SK-N-SH (cell line): ENCODE results near the gene RHOBTB3. TPM values are rescaled to one million over a fixed set of nuclear protein-coding genes. Genes with fewer than 3 reads are reported as not detected.

Experiments
- CTCF ChIA-PET: fragments of 300-600, 350-600 bp; formaldehyde crosslinking; extraction: SDS; loops from one replicate; lab custom pipeline; 2021; lab: Yijun Ruan, JAX
- POLR2A ChIA-PET: fragments of 350-600 bp; sonication (Branson Sonifier 250); formaldehyde crosslinking; extraction: SDS; loops from one replicate; lab custom pipeline; 2020; ENCODE audit warnings: antibody characterized with exemption, inconsistent platforms; lab: Yijun Ruan, JAX
- DNase-seq: peaks from one replicate; pipeline ENCODE4 v3.0.0; 2012
- H2AFZ ChIP-seq: fragments of 200-600 bp; sonication (generic); 2 replicates; pipeline ENCODE4 v1.8.1; 2016; ENCODE audit warnings: antibody characterized with exemption, mild to moderate bottlenecking, low read depth
- H3F3A ChIP-seq: fragments of 200-600 bp; sonication (generic); replicated peaks from 2 replicates; pipeline ENCODE3; 2016; ENCODE audit warnings: antibody characterized with exemption, mild to moderate bottlenecking; ENCODE audit not compliant: insufficient read depth
- H3K27ac ChIP-seq, 2 experiments: fragments of 200-500 bp in 1 of 2; fragments of 200-600 bp in 1 of 2; sonication (Bioruptor generic) in 1 of 2; sonication (generic), shearing (Covaris generic) in 1 of 2; 2 replicates each; pipeline versions ENCODE4 v1.5.1 to v1.6.1; 2014 to 2016; ENCODE audit warnings: low read depth in 2 of 2, inconsistent platforms in 1 of 2, low read length in 1 of 2, mild to moderate bottlenecking in 1 of 2, mixed read lengths in 1 of 2
- H3K27me3 ChIP-seq: fragments of 200-600 bp; sonication (generic), shearing (Covaris generic); 2 replicates; pipeline ENCODE4 v1.6.1; 2016; ENCODE audit warnings: mixed run types; ENCODE audit not compliant: insufficient read depth
- H3K36me3 ChIP-seq, 2 experiments: fragments of 200-500 bp in 1 of 2; fragments of 200-600 bp in 1 of 2; sonication (Bioruptor generic) in 1 of 2; sonication (generic) in 1 of 2; replicated peaks in 1 of 2; 2 replicates each; pipeline versions ENCODE3 to v1.5.1; 2014 to 2016; ENCODE audit warnings: low read length in 1 of 2, mild to moderate bottlenecking in 1 of 2; ENCODE audit not compliant: insufficient read depth in 2 of 2, control insufficient read depth in 1 of 2
- H3K4me1 ChIP-seq, 2 experiments: fragments of 200-500 bp in 1 of 2; fragments of 200-600 bp in 1 of 2; sonication (Bioruptor generic) in 1 of 2; sonication (generic), shearing (Covaris generic) in 1 of 2; 2 replicates each; pipeline versions ENCODE4 v1.5.1 to v1.6.1; 2014 to 2016; ENCODE audit warnings: low read depth in 1 of 2, low read length in 1 of 2, mixed run types in 1 of 2; ENCODE audit not compliant: insufficient read depth in 2 of 2, control insufficient read depth in 1 of 2
- H3K4me2 ChIP-seq: fragments of 200-600 bp; sonication (generic), shearing (Covaris generic); 2 replicates; pipeline ENCODE4 v1.6.1; 2017; ENCODE audit warnings: mixed run types
- H3K4me3 ChIP-seq, 2 experiments: fragments of 200-500 bp in 1 of 2; fragments of 200-600 bp in 1 of 2; sonication (Bioruptor generic) in 1 of 2; sonication (generic), shearing (Covaris generic) in 1 of 2; 2 replicates each; pipeline versions ENCODE4 v1.5.1 to v1.8.1; 2014 to 2016; ENCODE audit warnings: low read depth in 2 of 2, inconsistent platforms in 1 of 2, low read length in 1 of 2, mild to moderate bottlenecking in 1 of 2, mixed read lengths in 1 of 2, moderate library complexity in 1 of 2
- H3K79me2 ChIP-seq: fragments of 200-600 bp; sonication (generic); 2 replicates; pipeline ENCODE4 v1.8.1; 2017; ENCODE audit warnings: mild to moderate bottlenecking; ENCODE audit not compliant: insufficient read depth
- H3K9ac ChIP-seq: fragments of 200-600 bp; sonication (generic); 2 replicates; pipeline ENCODE4 v1.6.1; 2017; ENCODE audit warnings: mixed run types
- H3K9me2 ChIP-seq: fragments of 200-600 bp; sonication (generic); 2 replicates; pipeline ENCODE4 v1.6.1; 2017; ENCODE audit warnings: mixed run types
- H3K9me3 ChIP-seq: fragments of 200-600 bp; sonication (generic); 2 replicates; pipeline ENCODE4 v1.6.1; 2017; ENCODE audit warnings: mixed run types, mild to moderate bottlenecking, moderate library complexity
- H4K20me1 ChIP-seq: fragments of 200-600 bp; sonication (generic); 2 replicates; pipeline ENCODE4 v1.6.1; 2017; ENCODE audit warnings: mild to moderate bottlenecking, mixed run types; ENCODE audit not compliant: insufficient read depth
- CHD2 ChIP-seq: fragments of 150-350 bp; IDR thresholded peaks from 2 replicates; pipeline ENCODE4 v1.6.1; 2018; ENCODE audit warnings: low read length; ENCODE audit not compliant: partially characterized antibody
- ELF1 ChIP-seq: IDR thresholded peaks from 2 replicates; pipeline ENCODE4 v1.4.0; 2012
- EZH2phosphoT487 ChIP-seq: fragments of 200-600 bp; sonication (generic); IDR thresholded peaks from 2 replicates; pipeline ENCODE4 v1.6.1; 2017; ENCODE audit warnings: low read depth, mixed run types, mild to moderate bottlenecking, antibody characterized with exemption, moderate library complexity, borderline replicate concordance
- FOSL2 ChIP-seq: IDR thresholded peaks from 2 replicates; pipeline ENCODE4 v1.4.0; 2012; ENCODE audit warnings: low read depth, mild to moderate bottlenecking, moderate library complexity, borderline replicate concordance
- FOXM1 ChIP-seq: IDR thresholded peaks from 2 replicates; pipeline ENCODE4 v1.4.0; 2012; ENCODE audit warnings: low read depth, mild to moderate bottlenecking
- GABPA ChIP-seq: IDR thresholded peaks from 2 replicates; pipeline ENCODE4 v1.4.0; 2012; ENCODE audit warnings: low read depth, mild to moderate bottlenecking
- MAX ChIP-seq: IDR thresholded peaks from 2 replicates; pipeline ENCODE4 v1.4.0; 2012; ENCODE audit warnings: low read depth
- POLR2AphosphoS5 ChIP-seq: IDR thresholded peaks from 2 replicates; pipeline ENCODE4 v1.6.1; 2012; ENCODE audit warnings: low read depth, low read length
- RAD21 ChIP-seq: IDR thresholded peaks from 2 replicates; pipeline ENCODE4 v1.6.1; 2012; ENCODE audit warnings: mild to moderate bottlenecking, low read length
- RCOR1 ChIP-seq: fragments of 150-350 bp; IDR thresholded peaks from 2 replicates; pipeline ENCODE4 v1.6.1; 2017; ENCODE audit warnings: antibody characterized with exemption, low read length
- RXRA ChIP-seq: IDR thresholded peaks from 2 replicates; pipeline ENCODE4 v1.4.0; 2012; ENCODE audit warnings: low read depth, mild to moderate bottlenecking, borderline replicate concordance
- SIN3A ChIP-seq: IDR thresholded peaks from 2 replicates; pipeline ENCODE4 v1.6.1; 2012; ENCODE audit warnings: low read depth, mild to moderate bottlenecking, low read length, moderate library complexity, borderline replicate concordance
- SMC3 ChIP-seq: IDR thresholded peaks from 2 replicates; pipeline ENCODE4 v1.6.1; 2012; ENCODE audit warnings: low read depth, low read length, improper control_type of control experiment
- TAF1 ChIP-seq: IDR thresholded peaks from 2 replicates; pipeline ENCODE4 v1.6.1; 2012; ENCODE audit warnings: low read depth, mild to moderate bottlenecking, low read length, moderate library complexity, borderline replicate concordance
- TCF12 ChIP-seq: IDR thresholded peaks from 2 replicates; pipeline ENCODE4 v1.4.0; 2012
- TEAD4 ChIP-seq: IDR thresholded peaks from 2 replicates; pipeline ENCODE4 v1.4.0; 2012; ENCODE audit warnings: mild to moderate bottlenecking, borderline replicate concordance; ENCODE audit not compliant: insufficient read depth
- YY1 ChIP-seq: IDR thresholded peaks from 2 replicates; pipeline ENCODE4 v1.4.0; 2012; ENCODE audit warnings: low read depth, mild to moderate bottlenecking
- WGBS: methylation state at CpG from one replicate; pipeline ENCODE4 v1.1.6; 2017; ENCODE audit warnings: low lambda C conversion rate; 5-methylcytosine and 5-hydroxymethylcytosine counted together
- polyA plus RNA-seq, 3 experiments: library from polyadenylated mRNA; depleted of rRNA; stranded (reverse); fragments of >200 nt; gene quantifications; 2 replicates each; pipeline ENCODE4 v1.2.3, GENCODE V29; 2012
- TF ChIP-seq, protein P1 (sequence below): IDR thresholded peaks from 2 replicates; pipeline ENCODE4 v1.6.1; 2012; ENCODE audit warnings: mild to moderate bottlenecking, low read depth, low read length, moderate library complexity
- TF ChIP-seq, protein P2 (sequence below): IDR thresholded peaks from 2 replicates; pipeline ENCODE4; 2012

RHOBTB3 gene
- polyA plus RNA-seq, 1 of the 3 experiments (the other 2 are of a cell fraction), result 59.3 TPM

- no peaks in the 10 kb centered on the region for H3K9me3 ChIP-seq
- peak overlapping the region; percentile 72 for H2AFZ ChIP-seq
- H3F3A ChIP-seq, result peaks cover 6% of the 10 kb centered on the region
- TF ChIP-seq SIN3A (no peak), GABPA (no peak), EZH2phosphoT487 (no peak), YY1 (no peak), RCOR1 (no peak), TEAD4 (no peak), TCF12 (no peak), POLR2AphosphoS5 (no peak), FOXM1 (no peak), RXRA (no peak), TAF1 (no peak), CHD2 (no peak), RAD21 (no peak), MAX (no peak), FOSL2 (no peak), SMC3 (no peak), ELF1 (no peak)
- TF ChIP-seq, protein P1, sequence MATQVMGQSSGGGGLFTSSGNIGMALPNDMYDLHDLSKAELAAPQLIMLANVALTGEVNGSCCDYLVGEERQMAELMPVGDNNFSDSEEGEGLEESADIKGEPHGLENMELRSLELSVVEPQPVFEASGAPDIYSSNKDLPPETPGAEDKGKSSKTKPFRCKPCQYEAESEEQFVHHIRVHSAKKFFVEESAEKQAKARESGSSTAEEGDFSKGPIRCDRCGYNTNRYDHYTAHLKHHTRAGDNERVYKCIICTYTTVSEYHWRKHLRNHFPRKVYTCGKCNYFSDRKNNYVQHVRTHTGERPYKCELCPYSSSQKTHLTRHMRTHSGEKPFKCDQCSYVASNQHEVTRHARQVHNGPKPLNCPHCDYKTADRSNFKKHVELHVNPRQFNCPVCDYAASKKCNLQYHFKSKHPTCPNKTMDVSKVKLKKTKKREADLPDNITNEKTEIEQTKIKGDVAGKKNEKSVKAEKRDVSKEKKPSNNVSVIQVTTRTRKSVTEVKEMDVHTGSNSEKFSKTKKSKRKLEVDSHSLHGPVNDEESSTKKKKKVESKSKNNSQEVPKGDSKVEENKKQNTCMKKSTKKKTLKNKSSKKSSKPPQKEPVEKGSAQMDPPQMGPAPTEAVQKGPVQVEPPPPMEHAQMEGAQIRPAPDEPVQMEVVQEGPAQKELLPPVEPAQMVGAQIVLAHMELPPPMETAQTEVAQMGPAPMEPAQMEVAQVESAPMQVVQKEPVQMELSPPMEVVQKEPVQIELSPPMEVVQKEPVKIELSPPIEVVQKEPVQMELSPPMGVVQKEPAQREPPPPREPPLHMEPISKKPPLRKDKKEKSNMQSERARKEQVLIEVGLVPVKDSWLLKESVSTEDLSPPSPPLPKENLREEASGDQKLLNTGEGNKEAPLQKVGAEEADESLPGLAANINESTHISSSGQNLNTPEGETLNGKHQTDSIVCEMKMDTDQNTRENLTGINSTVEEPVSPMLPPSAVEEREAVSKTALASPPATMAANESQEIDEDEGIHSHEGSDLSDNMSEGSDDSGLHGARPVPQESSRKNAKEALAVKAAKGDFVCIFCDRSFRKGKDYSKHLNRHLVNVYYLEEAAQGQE, result no peak
- TF ChIP-seq, protein P2, sequence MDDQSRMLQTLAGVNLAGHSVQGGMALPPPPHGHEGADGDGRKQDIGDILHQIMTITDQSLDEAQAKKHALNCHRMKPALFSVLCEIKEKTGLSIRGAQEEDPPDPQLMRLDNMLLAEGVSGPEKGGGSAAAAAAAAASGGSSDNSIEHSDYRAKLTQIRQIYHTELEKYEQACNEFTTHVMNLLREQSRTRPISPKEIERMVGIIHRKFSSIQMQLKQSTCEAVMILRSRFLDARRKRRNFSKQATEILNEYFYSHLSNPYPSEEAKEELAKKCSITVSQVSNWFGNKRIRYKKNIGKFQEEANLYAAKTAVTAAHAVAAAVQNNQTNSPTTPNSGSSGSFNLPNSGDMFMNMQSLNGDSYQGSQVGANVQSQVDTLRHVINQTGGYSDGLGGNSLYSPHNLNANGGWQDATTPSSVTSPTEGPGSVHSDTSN, result no peak
- peaks cover 0 to 3% of the 10 kb centered on the region in 2 experiments for H3K36me3 ChIP-seq
- CTCF ChIA-PET, result interaction anchor here (0.9 to 5.5 kb wide), 10 partner anchors 11 to 119 kb away, joined by 3 to 30 read pairs (median 5); partner anchors contain the start of gene RFESD
- no peak for DNase-seq
- peak overlapping the region; percentile 82 for H3K4me2 ChIP-seq
- H3K9me2 ChIP-seq, result no peaks in the 10 kb centered on the region
- H3K27ac ChIP-seq, result peak overlapping the region; percentile 77 to 97
- peak overlapping the region; percentile 80 to 98 for H3K4me3 ChIP-seq
- H4K20me1 ChIP-seq, result no peaks in the 10 kb centered on the region
- POLR2A ChIA-PET, result interaction anchor here (0.9 to 2.7 kb wide), 5 partner anchors 12 to 83 kb away, joined by 3 to 25 read pairs (median 4); partner anchors contain the start of gene RFESD
- peaks cover 38% of the 10 kb centered on the region for H3K79me2 ChIP-seq
- H3K27me3 ChIP-seq, result no peaks in the 10 kb centered on the region
- 40% methylated on average over 11 of the region's 11 CpGs for WGBS
- peaks cover 30 to 44% of the 10 kb centered on the region in 2 experiments; a peak in 3 of 4 replicates for H3K4me1 ChIP-seq
- peak overlapping the region; percentile 82 for H3K9ac ChIP-seq
These were observed 980 bp upstream of the RHOBTB3 start for GRCh38 chr5:95730011-95730700.
